ENCODE measurements around the gene MYOF.

MYOF gene

DNA sequence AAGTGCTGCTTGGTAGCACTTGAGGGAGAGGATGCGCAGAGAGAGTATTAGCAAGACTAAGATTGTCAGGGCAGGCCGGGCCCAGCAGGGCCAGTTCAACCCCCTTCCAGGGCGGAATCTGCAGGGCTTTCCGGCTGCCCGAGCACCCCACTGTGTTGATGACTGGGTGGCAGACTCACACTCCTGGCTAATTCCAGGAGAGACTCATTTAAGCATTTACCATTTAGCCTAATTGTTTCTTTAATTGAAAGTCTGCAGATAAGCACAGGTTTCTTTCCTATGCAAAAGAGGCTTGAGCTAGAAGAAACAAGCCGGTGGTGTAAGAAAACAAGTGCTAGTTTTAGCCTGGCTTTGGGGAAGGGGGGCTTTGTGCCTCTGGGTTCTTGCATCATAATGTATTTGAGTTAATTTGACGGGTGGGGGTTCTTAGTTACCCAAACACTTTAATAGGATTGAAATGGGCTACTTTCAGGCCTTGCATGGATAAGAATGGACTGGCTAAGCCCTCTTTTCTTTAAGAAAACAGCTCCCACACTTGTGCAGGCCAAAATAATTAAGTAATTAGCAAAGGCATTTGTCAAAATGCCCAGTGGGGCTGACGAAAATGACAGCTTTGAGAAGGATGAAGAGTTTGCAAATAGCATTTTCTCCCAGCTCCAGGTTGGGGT, 201.3 kb downstream of the MYOF start:
- H4K20me1 ChIP-seq (ENCODE audit: insufficient read depth), result no peaks in the 10 kb centered on the region
- H3K36me3 ChIP-seq (ENCODE audit: insufficient read depth), result no peaks in the 10 kb centered on the region
- no peak overlapping the region for H3K9ac ChIP-seq
- H3K27me3 ChIP-seq (ENCODE audit: insufficient read depth, low read depth), result no peaks in the 10 kb centered on the region
- no peak overlapping the region for H2AFZ ChIP-seq (ENCODE audit: low read depth)
- TF ChIP-seq, protein P1, sequence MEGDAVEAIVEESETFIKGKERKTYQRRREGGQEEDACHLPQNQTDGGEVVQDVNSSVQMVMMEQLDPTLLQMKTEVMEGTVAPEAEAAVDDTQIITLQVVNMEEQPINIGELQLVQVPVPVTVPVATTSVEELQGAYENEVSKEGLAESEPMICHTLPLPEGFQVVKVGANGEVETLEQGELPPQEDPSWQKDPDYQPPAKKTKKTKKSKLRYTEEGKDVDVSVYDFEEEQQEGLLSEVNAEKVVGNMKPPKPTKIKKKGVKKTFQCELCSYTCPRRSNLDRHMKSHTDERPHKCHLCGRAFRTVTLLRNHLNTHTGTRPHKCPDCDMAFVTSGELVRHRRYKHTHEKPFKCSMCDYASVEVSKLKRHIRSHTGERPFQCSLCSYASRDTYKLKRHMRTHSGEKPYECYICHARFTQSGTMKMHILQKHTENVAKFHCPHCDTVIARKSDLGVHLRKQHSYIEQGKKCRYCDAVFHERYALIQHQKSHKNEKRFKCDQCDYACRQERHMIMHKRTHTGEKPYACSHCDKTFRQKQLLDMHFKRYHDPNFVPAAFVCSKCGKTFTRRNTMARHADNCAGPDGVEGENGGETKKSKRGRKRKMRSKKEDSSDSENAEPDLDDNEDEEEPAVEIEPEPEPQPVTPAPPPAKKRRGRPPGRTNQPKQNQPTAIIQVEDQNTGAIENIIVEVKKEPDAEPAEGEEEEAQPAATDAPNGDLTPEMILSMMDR (conservative IDR thresholded peaks at IDR 0.05; ENCODE audit: low read depth, low read length), result no peak
- H3K27ac ChIP-seq, result no peak overlapping the region
- H3K4me3 ChIP-seq (IDR thresholded peaks at IDR 0.05; ENCODE audit: insufficient read depth, low read depth, low read length), result no peak overlapping the region
- no peak overlapping the region for H3K4me2 ChIP-seq
- no peaks in the 10 kb centered on the region for H3K4me1 ChIP-seq (ENCODE audit: low read depth, poor library complexity, severe bottlenecking)
- no peaks in the 10 kb centered on the region for H3K79me2 ChIP-seq (ENCODE audit: insufficient read depth, low read depth)

DNA sequence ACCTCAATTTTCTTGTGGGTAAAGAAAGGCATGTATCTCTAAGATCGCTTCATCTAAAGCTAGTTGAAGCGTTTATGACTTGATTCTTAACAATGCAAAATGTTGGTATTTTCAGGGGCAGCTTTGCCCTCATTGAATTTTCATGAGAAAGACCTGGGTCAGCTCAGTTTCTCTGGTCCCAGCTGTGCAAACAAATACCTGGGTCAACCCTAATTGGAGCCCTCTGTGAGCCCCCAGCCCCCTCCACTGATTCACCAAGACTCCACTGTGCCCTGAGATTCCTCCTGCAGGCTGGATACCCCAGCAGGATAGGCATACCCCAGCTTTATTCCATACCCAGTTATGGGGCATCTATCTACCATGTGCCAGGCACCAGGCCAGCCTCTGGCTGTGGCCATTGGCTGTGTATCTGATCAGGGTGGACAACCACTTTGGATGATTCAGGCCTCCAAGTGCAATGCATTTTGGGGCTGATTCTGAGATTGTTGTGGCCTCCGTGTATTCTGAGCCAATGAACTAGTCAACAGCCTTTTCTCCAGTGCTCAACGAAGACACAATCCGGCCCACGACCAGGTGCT, 201.9 kb downstream of the MYOF start:
- H3K36me3 ChIP-seq (ENCODE audit: insufficient read depth), result no peaks in the 10 kb centered on the region
- no peak overlapping the region for H2AFZ ChIP-seq (ENCODE audit: low read depth)
- H3K27ac ChIP-seq, result no peak overlapping the region
- H3K79me2 ChIP-seq (ENCODE audit: insufficient read depth, low read depth), result no peaks in the 10 kb centered on the region
- no peaks in the 10 kb centered on the region for H4K20me1 ChIP-seq (ENCODE audit: insufficient read depth)
- H3K4me1 ChIP-seq (ENCODE audit: low read depth, poor library complexity, severe bottlenecking), result no peaks in the 10 kb centered on the region
- TF ChIP-seq, protein P1 (conservative IDR thresholded peaks at IDR 0.05; ENCODE audit: low read depth, low read length), result no peak
- H3K4me2 ChIP-seq, result no peak overlapping the region
- H3K9ac ChIP-seq, result no peak overlapping the region
- H3K4me3 ChIP-seq (IDR thresholded peaks at IDR 0.05; ENCODE audit: insufficient read depth, low read depth, low read length), result no peak overlapping the region
- H3K27me3 ChIP-seq (ENCODE audit: insufficient read depth, low read depth), result no peaks in the 10 kb centered on the region

DNA sequence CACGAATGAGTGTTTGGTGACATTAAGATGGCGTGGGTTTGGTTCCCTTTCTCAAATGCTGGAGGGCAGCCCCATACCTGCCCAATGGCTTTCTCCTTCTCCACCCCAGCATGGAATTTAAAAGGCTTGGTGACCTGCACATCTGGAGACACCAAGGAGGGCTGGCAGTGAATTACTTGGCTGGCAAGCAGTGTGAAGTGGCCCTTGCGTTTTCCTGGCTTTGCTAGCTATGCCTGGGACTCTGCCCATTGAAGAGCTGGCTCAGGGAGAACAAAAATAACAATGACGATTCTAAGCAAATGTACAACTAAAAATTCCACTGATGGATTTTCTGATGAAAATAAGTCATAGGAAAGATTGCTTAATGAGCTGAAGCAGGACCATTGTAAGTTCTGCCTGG, 204.8 kb downstream of the MYOF start:
- no peaks in the 10 kb centered on the region for H3K4me1 ChIP-seq (ENCODE audit: low read depth, poor library complexity, severe bottlenecking)
- H2AFZ ChIP-seq (ENCODE audit: low read depth), result no peak overlapping the region
- TF ChIP-seq, protein P1 (conservative IDR thresholded peaks at IDR 0.05; ENCODE audit: low read depth, low read length), result no peak
- no peaks in the 10 kb centered on the region for H3K27me3 ChIP-seq (ENCODE audit: insufficient read depth, low read depth)
- H3K9ac ChIP-seq, result no peak overlapping the region
- H3K36me3 ChIP-seq (ENCODE audit: insufficient read depth), result no peaks in the 10 kb centered on the region
- no peak overlapping the region for H3K27ac ChIP-seq
- H3K4me2 ChIP-seq, result no peak overlapping the region
- H4K20me1 ChIP-seq (ENCODE audit: insufficient read depth), result no peaks in the 10 kb centered on the region
- H3K79me2 ChIP-seq (ENCODE audit: insufficient read depth, low read depth), result no peaks in the 10 kb centered on the region
- no peak overlapping the region for H3K4me3 ChIP-seq (IDR thresholded peaks at IDR 0.05; ENCODE audit: insufficient read depth, low read depth, low read length)

DNA sequence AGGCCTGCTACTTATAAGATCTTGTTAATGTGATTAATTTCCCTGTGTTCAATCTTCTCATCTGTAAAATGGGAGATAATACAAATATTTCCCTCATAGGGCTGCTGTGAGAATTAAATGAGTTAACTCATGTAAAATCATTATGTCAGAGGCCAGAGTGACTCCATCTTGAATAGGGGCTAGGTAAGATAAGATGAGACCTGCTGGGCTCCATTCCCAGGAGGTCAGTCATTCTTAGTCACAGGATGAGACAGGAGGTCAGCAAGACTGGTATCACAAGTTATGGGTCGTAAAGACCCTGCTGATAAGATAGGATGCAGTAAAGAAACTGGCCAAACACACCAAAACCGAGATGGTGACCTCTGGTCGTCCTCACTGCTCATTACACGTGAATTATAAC, 207.7 kb downstream of the MYOF start:
- Histone ChIP-seq H3K27ac (no peak overlapping the region), H3K27me3 (ENCODE audit: insufficient read depth, low read depth) (no peaks in the 10 kb centered on the region), H3K4me1 (ENCODE audit: low read depth, poor library complexity, severe bottlenecking) (no peaks in the 10 kb centered on the region), H3K4me3 (IDR thresholded peaks at IDR 0.05; ENCODE audit: insufficient read depth, low read depth, low read length) (no peak overlapping the region), H3K36me3 (ENCODE audit: insufficient read depth) (no peaks in the 10 kb centered on the region), H3K79me2 (ENCODE audit: insufficient read depth, low read depth) (no peaks in the 10 kb centered on the region), H3K9ac (no peak overlapping the region), H2AFZ (ENCODE audit: low read depth) (no peak overlapping the region), H3K4me2 (no peak overlapping the region), H4K20me1 (ENCODE audit: insufficient read depth) (no peaks in the 10 kb centered on the region)
- TF ChIP-seq, protein P1 (conservative IDR thresholded peaks at IDR 0.05; ENCODE audit: low read depth, low read length), result no peak
